GM12875 (cell line): ENCODE results near the gene FREY1.

Experiments
- H3K4me3 ChIP-seq: one replicate; pipeline ENCODE4 v1.5.1; 2011; ENCODE audit warnings: low read depth, low read length, control low read depth
- TF ChIP-seq, protein P1 (sequence below): IDR thresholded peaks from 2 replicates; pipeline ENCODE4 v1.5.1; 2011; ENCODE audit warnings: low read depth, mild to moderate bottlenecking, control low read depth, inconsistent platforms, low read length, moderate library complexity, borderline replicate concordance; ENCODE audit not compliant: insufficient read depth

FREY1 gene, protein sequence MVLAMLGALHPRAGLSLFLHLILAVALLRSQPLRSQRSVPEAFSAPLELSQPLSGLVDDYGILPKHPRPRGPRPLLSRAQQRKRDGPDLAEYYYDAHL

DNA sequence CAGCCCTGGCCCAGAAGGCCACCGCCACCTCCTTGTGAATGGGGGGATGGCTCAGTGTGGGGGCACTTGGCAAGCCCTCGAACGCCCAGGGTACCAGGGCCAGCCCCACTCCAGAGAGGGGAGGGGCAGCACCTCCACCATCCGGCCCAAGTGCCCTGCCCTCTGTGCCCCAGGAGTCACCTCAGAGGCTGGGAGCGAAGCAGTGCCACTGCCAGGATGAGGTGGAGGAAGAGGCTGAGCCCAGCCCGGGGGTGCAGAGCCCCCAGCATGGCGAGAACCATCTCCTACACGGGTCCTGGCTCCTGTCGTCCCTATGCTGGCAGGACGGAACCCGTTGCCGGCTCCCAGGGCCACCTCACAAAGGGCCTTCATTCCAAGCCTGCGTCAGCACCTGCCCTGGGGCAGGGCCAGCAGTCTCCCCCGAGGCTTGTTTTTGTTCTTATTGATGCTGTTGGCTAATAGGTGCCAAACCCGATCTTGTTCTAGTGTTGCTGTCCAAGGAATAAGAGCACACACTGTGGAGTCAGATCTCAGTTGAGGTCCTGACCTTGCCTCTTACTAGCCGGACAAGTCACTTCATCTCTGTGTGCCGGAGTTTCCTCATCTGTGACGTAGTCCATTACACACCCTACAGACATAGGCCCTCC is at the start of gene FREY1:
FREY1 (minus strand) TSS at position 307 of the 647 bp plus-strand sequence; CDS start at position 281, 26 bp downstream.
- no peak within 1 kb of the TSS for H3K4me3 ChIP-seq
- TF ChIP-seq, protein P1, sequence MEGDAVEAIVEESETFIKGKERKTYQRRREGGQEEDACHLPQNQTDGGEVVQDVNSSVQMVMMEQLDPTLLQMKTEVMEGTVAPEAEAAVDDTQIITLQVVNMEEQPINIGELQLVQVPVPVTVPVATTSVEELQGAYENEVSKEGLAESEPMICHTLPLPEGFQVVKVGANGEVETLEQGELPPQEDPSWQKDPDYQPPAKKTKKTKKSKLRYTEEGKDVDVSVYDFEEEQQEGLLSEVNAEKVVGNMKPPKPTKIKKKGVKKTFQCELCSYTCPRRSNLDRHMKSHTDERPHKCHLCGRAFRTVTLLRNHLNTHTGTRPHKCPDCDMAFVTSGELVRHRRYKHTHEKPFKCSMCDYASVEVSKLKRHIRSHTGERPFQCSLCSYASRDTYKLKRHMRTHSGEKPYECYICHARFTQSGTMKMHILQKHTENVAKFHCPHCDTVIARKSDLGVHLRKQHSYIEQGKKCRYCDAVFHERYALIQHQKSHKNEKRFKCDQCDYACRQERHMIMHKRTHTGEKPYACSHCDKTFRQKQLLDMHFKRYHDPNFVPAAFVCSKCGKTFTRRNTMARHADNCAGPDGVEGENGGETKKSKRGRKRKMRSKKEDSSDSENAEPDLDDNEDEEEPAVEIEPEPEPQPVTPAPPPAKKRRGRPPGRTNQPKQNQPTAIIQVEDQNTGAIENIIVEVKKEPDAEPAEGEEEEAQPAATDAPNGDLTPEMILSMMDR = no peak

DNA sequence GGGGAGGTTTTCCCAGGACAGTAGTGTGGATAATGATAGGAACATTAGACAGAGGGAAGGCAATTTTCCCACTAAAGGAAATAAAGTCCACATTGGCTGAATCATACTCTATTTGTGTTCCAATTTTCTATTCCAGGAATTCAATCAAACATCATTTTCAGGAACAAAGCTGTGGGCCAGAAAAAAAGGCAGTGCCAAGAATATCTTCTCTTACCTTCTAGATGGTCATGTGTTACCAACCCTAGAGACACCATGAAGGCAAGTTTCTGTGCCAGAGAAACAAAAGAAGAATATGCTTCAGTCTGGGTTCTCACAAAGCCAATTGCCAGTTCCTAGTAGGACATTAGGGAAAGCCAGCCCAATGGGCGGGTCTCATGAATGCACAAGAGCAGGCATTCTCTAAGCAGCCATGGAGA is 42.9 kb upstream of the FREY1 start:
- TF ChIP-seq, protein P1 = no peak
- no peak overlapping the region for H3K4me3 ChIP-seq

DNA sequence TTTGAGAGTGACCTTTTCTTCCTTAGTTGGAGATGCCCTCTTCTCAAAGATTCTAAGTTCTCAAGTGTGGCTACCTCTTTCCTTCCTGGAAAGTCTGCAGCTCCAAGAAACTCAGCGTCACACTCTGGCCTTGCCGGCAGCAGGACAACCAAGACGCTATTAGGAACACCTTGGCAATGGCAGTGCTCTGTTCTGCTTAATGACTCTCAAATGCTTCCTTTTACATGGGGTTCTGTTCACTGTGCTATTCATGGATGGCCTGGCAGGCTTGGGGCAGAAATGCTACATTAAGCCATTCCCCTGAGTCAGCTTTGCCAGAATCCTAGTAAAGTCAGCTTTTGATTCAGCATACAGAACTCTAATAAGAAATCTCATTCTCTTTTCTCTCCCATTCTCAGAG is 41.3 kb upstream of the FREY1 start:
- no peak overlapping the region for H3K4me3 ChIP-seq
- TF ChIP-seq, protein P1 = no peak

DNA sequence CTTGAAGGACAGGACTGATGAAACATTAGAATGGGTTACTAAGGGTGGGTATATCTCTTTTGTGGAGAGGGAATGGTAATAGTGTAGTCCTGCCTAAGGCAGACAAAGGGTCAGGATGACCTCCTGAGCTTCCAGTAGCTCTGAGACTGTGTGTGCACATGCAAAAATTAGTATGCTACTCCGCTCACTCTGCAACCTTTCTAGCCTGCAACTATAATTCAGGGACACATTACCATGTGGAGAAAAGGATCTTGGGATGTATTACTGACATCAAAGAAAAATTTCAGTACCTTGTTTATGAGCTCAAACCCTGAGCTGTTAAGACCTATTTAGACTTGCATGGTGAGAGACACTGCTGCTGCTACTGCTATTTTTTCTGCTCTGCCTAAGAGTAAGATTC is 40.8 kb upstream of the FREY1 start:
- no peak overlapping the region for H3K4me3 ChIP-seq
- TF ChIP-seq, protein P1 = no peak

DNA sequence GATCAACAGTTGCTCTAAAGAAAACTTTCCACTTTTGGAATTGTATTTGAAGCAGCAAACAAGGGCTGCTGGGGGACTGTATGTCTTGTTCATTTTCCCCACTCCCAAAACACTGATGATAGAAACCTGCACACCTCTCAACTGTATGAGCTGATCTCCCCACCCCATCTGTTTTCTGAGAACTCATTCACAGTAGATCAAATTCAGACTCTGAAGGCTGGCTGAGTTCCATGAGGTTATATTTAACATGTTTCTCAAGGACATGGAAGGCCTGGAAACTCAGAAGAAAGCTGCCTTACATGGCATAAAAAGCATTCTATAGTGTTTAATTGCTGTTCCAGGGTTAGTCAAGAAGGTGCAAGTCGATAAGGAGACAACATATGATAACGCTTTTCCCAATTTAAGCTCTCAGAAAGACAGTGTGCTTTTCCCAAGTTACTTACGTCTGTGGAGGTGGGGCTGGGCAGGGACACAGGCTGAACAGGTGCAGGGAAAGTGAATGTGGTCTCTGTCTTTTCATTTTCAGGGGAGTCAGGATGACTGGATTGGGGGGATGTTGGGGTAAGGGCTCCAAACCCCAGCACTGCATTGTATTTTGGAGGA is 38.4 kb upstream of the FREY1 start:
- TF ChIP-seq, protein P1 = no peak
- H3K4me3 ChIP-seq = no peak overlapping the region

DNA sequence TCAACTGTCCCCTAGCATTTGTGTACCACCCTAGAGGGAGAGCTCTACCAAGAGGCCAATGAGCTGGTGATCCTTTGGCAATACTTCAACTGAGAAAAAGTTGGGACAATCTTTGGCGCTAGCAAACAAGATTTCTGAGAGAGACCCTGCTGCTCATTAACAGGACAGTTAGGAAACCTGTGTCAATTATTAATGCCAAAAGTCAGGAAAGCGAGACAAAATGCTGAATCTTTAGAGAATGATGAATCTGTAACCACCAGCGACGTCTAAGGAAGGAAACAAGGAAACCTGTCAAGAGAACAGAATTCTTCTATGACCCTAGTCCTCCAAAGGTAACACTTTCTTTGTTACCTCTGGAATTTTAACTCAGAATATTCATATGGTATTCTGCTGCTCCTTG is 35.3 kb upstream of the FREY1 start:
- no peak overlapping the region for H3K4me3 ChIP-seq
- TF ChIP-seq, protein P1 = no peak

DNA sequence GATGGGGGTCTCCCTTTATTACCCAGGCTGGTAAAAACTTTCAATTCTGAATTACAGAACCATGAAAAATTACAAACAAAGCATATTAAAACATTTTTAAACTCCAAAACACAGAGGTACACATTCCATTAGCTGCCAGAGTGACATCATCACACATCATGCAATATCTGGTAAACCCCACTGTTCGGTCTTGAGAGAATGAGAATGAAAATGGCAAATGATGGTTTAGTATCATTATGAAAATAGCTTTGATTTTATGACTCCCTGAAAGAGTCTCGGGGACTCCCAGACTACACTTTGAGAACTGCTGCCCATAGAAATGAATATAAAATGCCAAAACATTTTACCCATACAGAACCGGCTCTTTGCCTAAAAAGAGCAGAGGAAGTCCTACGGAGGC is 34.2 kb upstream of the FREY1 start:
- TF ChIP-seq, protein P1 = no peak
- no peak overlapping the region for H3K4me3 ChIP-seq
